WERI-Rb-1 (cell line): Measurements from ENCODE around the gene UCP3.

Source experiments
- DNase-seq: peaks from one replicate; pipeline ENCODE4 v3.0.0-alpha.2; 2020
- H3K27ac ChIP-seq: fragments of 250-450 bp; sonication (Bioruptor Pico); 2 replicates; pipeline ENCODE4 v1.5.1; 2020; ENCODE audit warnings: mild to moderate bottlenecking, moderate library complexity
- H3K27me3 ChIP-seq: fragments of 250-450 bp; sonication (Bioruptor Pico); 2 replicates; pipeline ENCODE4 v1.5.1; 2021; ENCODE audit warnings: mild to moderate bottlenecking, low read depth, moderate library complexity; ENCODE audit not compliant: insufficient read depth, severe bottlenecking
- H3K36me3 ChIP-seq: fragments of 250-450 bp; sonication (Bioruptor Pico); 2 replicates; pipeline ENCODE4 v1.5.1; 2020; ENCODE audit warnings: mild to moderate bottlenecking, moderate library complexity
- H3K4me3 ChIP-seq: 2 replicates; pipeline ENCODE4 v1.5.1; 2011; ENCODE audit warnings: low read depth, mild to moderate bottlenecking, control low read depth, low read length
- H3K9me3 ChIP-seq: fragments of 250-450 bp; sonication (Bioruptor Pico); 2 replicates; pipeline ENCODE4 v1.5.1; 2021; ENCODE audit warnings: mild to moderate bottlenecking, moderate library complexity; ENCODE audit not compliant: severe bottlenecking
- TF ChIP-seq, protein P1 (sequence below): IDR thresholded peaks from 2 replicates; pipeline ENCODE4 v1.5.1; 2011; ENCODE audit warnings: low read depth, mild to moderate bottlenecking, control low read depth, inconsistent platforms, low read length

UCP3 gene

GRCh38 chr11:74010306-74011300 lies 1.7 kb upstream of the UCP3 start:
- Histone ChIP-seq H3K36me3 (peaks cover 20% of the 10 kb centered on the region), H3K9me3 (no peaks in the 10 kb centered on the region), H3K4me3 (no peak overlapping the region), H3K27me3 (no peaks in the 10 kb centered on the region), H3K27ac (peak overlapping the region; percentile 55)
- DNase-seq, result peak; percentile 57
- TF ChIP-seq, protein P1, sequence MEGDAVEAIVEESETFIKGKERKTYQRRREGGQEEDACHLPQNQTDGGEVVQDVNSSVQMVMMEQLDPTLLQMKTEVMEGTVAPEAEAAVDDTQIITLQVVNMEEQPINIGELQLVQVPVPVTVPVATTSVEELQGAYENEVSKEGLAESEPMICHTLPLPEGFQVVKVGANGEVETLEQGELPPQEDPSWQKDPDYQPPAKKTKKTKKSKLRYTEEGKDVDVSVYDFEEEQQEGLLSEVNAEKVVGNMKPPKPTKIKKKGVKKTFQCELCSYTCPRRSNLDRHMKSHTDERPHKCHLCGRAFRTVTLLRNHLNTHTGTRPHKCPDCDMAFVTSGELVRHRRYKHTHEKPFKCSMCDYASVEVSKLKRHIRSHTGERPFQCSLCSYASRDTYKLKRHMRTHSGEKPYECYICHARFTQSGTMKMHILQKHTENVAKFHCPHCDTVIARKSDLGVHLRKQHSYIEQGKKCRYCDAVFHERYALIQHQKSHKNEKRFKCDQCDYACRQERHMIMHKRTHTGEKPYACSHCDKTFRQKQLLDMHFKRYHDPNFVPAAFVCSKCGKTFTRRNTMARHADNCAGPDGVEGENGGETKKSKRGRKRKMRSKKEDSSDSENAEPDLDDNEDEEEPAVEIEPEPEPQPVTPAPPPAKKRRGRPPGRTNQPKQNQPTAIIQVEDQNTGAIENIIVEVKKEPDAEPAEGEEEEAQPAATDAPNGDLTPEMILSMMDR, result no peak

DNA sequence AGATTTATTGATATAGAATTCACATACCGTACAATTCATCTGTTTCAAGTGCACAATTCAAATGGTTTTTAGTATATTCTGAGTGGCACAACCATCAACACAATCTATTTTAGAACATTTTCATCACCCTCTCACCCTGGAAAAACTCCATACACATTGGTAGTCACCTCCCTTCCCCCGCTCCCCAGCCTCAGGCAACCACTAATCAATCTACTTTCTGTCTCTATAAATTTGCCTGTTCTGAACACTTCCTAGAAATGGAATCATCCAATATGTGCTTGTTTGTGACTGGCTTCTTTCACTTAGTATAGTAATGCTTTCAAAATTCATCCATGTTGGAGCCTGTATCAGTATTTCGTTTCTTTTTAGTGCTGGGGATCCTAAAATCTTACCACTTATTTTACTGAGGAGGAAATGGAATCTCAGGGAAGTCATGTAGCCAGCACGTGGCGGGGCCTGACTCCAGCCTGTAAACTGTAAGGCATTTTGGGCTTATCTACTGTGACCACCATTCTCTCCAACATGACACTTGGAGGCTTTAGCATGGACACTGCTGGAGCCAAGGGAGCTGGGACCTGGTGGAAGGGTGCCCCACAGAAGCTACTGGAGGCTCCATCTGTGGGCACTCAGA lies 905 bp upstream of the UCP3 start:
- no peaks in the 10 kb centered on the region for H3K27me3 ChIP-seq
- TF ChIP-seq, protein P1, result no peak
- H3K9me3 ChIP-seq, result no peaks in the 10 kb centered on the region
- H3K4me3 ChIP-seq, result no peak overlapping the region
- peaks cover 14% of the 10 kb centered on the region for H3K36me3 ChIP-seq
- H3K27ac ChIP-seq, result peak overlapping the region; percentile 55; the same call in 1 of the 2 replicates
- no peak for DNase-seq

DNA sequence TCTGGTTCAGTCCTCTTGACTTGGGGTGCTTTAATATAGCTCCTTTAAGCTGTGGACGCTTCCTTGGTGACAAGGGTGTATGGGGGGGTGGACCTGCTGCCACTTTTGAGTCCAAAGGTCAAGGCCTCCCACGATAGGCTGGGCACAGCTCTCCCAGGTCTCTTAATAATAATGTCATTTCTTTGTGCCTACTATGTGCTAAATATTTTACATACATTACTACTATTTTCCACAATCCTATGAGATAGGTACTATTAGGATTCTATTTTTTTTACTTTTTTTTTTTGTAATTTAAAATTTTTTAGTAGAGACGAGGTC lies 304 bp upstream of the UCP3 start:
- Histone ChIP-seq H3K36me3 (peaks cover 12% of the 10 kb centered on the region; the same call in 1 of the 2 replicates), H3K9me3 (no peaks in the 10 kb centered on the region), H3K27me3 (no peaks in the 10 kb centered on the region), H3K4me3 (no peak overlapping the region), H3K27ac (no peak overlapping the region)
- TF ChIP-seq, protein P1, result no peak
- no peak for DNase-seq

- Histone ChIP-seq H3K27me3 (no peaks in the 10 kb centered on the region), H3K9me3 (no peaks in the 10 kb centered on the region), H3K27ac (no peak overlapping the region), H3K36me3 (peaks cover 15% of the 10 kb centered on the region), H3K4me3 (no peak overlapping the region)
- TF ChIP-seq, protein P1, result no peak
- DNase-seq, result no peak
Observed at GRCh38 chr11:74007691-74008372, 1.1 kb downstream of the UCP3 start.

GRCh38 chr11:74006743-74007304 lies 2.1 kb downstream of the UCP3 start:
- no peak overlapping the region for H3K4me3 ChIP-seq
- no peaks in the 10 kb centered on the region for H3K27me3 ChIP-seq
- TF ChIP-seq, protein P1, result no peak
- no peak for DNase-seq
- no peaks in the 10 kb centered on the region for H3K9me3 ChIP-seq
- H3K27ac ChIP-seq, result no peak overlapping the region; the same call in 1 of the 2 replicates
- peaks cover 14% of the 10 kb centered on the region for H3K36me3 ChIP-seq
